ENCODE measurements around the gene NUMBL. TPM values are rescaled to one million over a fixed set of nuclear protein-coding genes. Genes with fewer than 3 reads are reported as not detected.
A peak's percentile ranks its signal among the peaks of the same experiment; 100 is the strongest.

NUMBL gene
- total RNA-seq, 1 donor from 2014 or later = 66.0 TPM

GRCh38 chr19:40681039-40681438, 9.4 kb downstream of the NUMBL start:
- TF ChIP-seq POLR2AphosphoS5 (IDR thresholded peaks at IDR 0.05; ENCODE audit: insufficient read depth in 1 of 2, low read depth in 1 of 2) (no peak), POLR2A (IDR thresholded peaks at IDR 0.05) (no peak), CTCF (IDR thresholded peaks at IDR 0.05) (no peak)
- H3K4me1 ChIP-seq = no peaks in the 10 kb centered on the region
- no peak overlapping the region for H3K4me3 ChIP-seq
- H3K36me3 ChIP-seq = peaks cover 0 to 84% of the 10 kb centered on the region in 2 donors
- no peaks in the 10 kb centered on the region for H3K27me3 ChIP-seq
- no peak for DNase-seq (ENCODE audit: extremely low spot score in 2 of 2)
- intact Hi-C loops (cut with DNase I) = no loop called here
- no peaks in the 10 kb centered on the region for H3K9me3 ChIP-seq
- H3K27ac ChIP-seq = no peak overlapping the region

- Histone ChIP-seq H3K4me1 (no peaks in the 10 kb centered on the region), H3K27me3 (no peaks in the 10 kb centered on the region), H3K36me3 (peaks cover 0 to 76% of the 10 kb centered on the region in 2 donors), H3K27ac (no peak overlapping the region), H3K9me3 (no peaks in the 10 kb centered on the region), H3K4me3 (no peak overlapping the region)
- intact Hi-C loops (cut with DNase I) = no loop called here
- no peak for DNase-seq (ENCODE audit: extremely low spot score in 2 of 2)
- TF ChIP-seq CTCF (IDR thresholded peaks at IDR 0.05) = no peak
- TF ChIP-seq POLR2AphosphoS5 (IDR thresholded peaks at IDR 0.05; ENCODE audit: insufficient read depth in 1 of 2, low read depth in 1 of 2) = no peak
- TF ChIP-seq POLR2A (IDR thresholded peaks at IDR 0.05) = no peak
Measured at GRCh38 chr19:40677156-40677555, 13.3 kb downstream of the NUMBL start.

GRCh38 chr19:40674291-40674690, 16.2 kb downstream of the NUMBL start:
- peak overlapping the region; percentile 28 for H3K27ac ChIP-seq
- no peaks in the 10 kb centered on the region for H3K9me3 ChIP-seq
- H3K27me3 ChIP-seq = no peaks in the 10 kb centered on the region
- intact Hi-C loops (cut with DNase I) = no loop called here
- H3K4me3 ChIP-seq = no peak overlapping the region
- DNase-seq (ENCODE audit: extremely low spot score in 2 of 2) = no peak
- H3K36me3 ChIP-seq = peaks cover 4 to 82% of the 10 kb centered on the region in 2 donors
- TF ChIP-seq CTCF (IDR thresholded peaks at IDR 0.05) (no peak), POLR2A (IDR thresholded peaks at IDR 0.05) (no peak), POLR2AphosphoS5 (IDR thresholded peaks at IDR 0.05; ENCODE audit: insufficient read depth in 1 of 2, low read depth in 1 of 2) (no peak)
- H3K4me1 ChIP-seq = no peaks in the 10 kb centered on the region

- no peaks in the 10 kb centered on the region for H3K9me3 ChIP-seq
- intact Hi-C loops (cut with DNase I) = no loop called here
- H3K27me3 ChIP-seq = no peaks in the 10 kb centered on the region
- DNase-seq (ENCODE audit: extremely low spot score in 2 of 2) = no peak
- peaks cover 4 to 82% of the 10 kb centered on the region in 2 donors for H3K36me3 ChIP-seq
- H3K4me1 ChIP-seq = no peaks in the 10 kb centered on the region
- H3K27ac ChIP-seq = peak overlapping the region; percentile 5
- no peak overlapping the region for H3K4me3 ChIP-seq
- TF ChIP-seq POLR2AphosphoS5 (IDR thresholded peaks at IDR 0.05; ENCODE audit: insufficient read depth in 1 of 2, low read depth in 1 of 2) (no peak), POLR2A (IDR thresholded peaks at IDR 0.05) (no peak), CTCF (IDR thresholded peaks at IDR 0.05) (no peak)
Measured at GRCh38 chr19:40673397-40673796, 17.1 kb downstream of the NUMBL start.

GRCh38 chr19:40672573-40673299, 17.7 kb downstream of the NUMBL start:
- H3K4me1 ChIP-seq = no peaks in the 10 kb centered on the region
- no peaks in the 10 kb centered on the region for H3K9me3 ChIP-seq
- no peak overlapping the region for H3K27ac ChIP-seq
- peaks cover 4 to 82% of the 10 kb centered on the region in 2 donors for H3K36me3 ChIP-seq
- intact Hi-C loops (cut with DNase I) = no loop called here
- H3K4me3 ChIP-seq = no peak overlapping the region
- no peak for DNase-seq (ENCODE audit: extremely low spot score in 2 of 2)
- no peaks in the 10 kb centered on the region for H3K27me3 ChIP-seq
- TF ChIP-seq CTCF (IDR thresholded peaks at IDR 0.05) = no peak
- no peak for TF ChIP-seq POLR2A (IDR thresholded peaks at IDR 0.05)
- TF ChIP-seq POLR2AphosphoS5 (IDR thresholded peaks at IDR 0.05; ENCODE audit: insufficient read depth in 1 of 2, low read depth in 1 of 2) = no peak
